T-cell (primary cell): ENCODE results near the gene LY6G6D. TPM values are rescaled to one million over a fixed set of nuclear protein-coding genes. Genes with fewer than 3 reads are reported as not detected.

Experiments used
- ATAC-seq, 4 experiments: fragments of 200-7000 bp in 3 of 4; fragments of 150-1000 bp in 1 of 4; cut with Tn5 transposase; replicated peaks in 1 of 4; 1 replicate in 3 of 4; 2 replicates in 1 of 4; pipeline ENCODE4 v1.10.0; 2021; ENCODE audit warnings: moderate library complexity in 3 of 4, mild to moderate bottlenecking in 2 of 4, moderate number of reproducible peaks in 1 of 4
- CTCF ChIA-PET, 2 donors: fragments of 300-600 bp; sonication (Branson Sonifier 250); formaldehyde crosslinking; loops; one replicate each; lab custom pipeline; 2022; ENCODE audit warnings: antibody characterized with exemption in 2 of 2; lab: Charles Lee
- POLR2A ChIA-PET, 2 donors: fragments of 300-600 bp; sonication (Branson Sonifier 250); formaldehyde crosslinking; loops; one replicate each; lab custom pipeline; 2022; ENCODE audit warnings: antibody characterized with exemption in 2 of 2; lab: Charles Lee
- DNase-seq, 35 experiments: peaks; one replicate each; pipeline versions ENCODE4 v3.0.0 to v3.0.0-alpha.2; 2013 to 2023
- H3K27ac ChIP-seq: one replicate; pipeline ENCODE4 v1.5.1; 2013; ENCODE audit warnings: low read length
- H3K27me3 ChIP-seq, 2 experiments: replicated peaks in 1 of 2; 1 replicate in 1 of 2; 2 replicates in 1 of 2; pipeline versions ENCODE4 v1.6.1 to v1.7.0; 2013; ENCODE audit warnings: low read length in 1 of 2, mixed read lengths in 1 of 2; ENCODE audit not compliant: control insufficient read depth in 2 of 2, insufficient read depth in 2 of 2; ENCODE audit errors: extremely low read depth in 1 of 2
- H3K36me3 ChIP-seq, 2 donors: 1 replicate in 1 of 2; 2 replicates in 1 of 2; pipeline versions ENCODE4 v1.6.1 to v1.7.0; 2013; ENCODE audit warnings: low read length in 1 of 2; ENCODE audit not compliant: control insufficient read depth in 2 of 2, insufficient read depth in 1 of 2; ENCODE audit errors: extremely low read depth in 1 of 2
- H3K4me1 ChIP-seq, 2 experiments: 1 replicate in 1 of 2; 2 replicates in 1 of 2; pipeline versions ENCODE4 v1.6.1 to v1.7.0; 2013; ENCODE audit warnings: low read length in 2 of 2, mixed read lengths in 1 of 2; ENCODE audit not compliant: insufficient read depth in 2 of 2, control insufficient read depth in 1 of 2; ENCODE audit errors: extremely low read depth in 1 of 2
- H3K4me3 ChIP-seq, 2 donors: 1 replicate in 1 of 2; 2 replicates in 1 of 2; pipeline versions ENCODE4 v1.5.1 to v1.7.0; 2013; ENCODE audit warnings: mild to moderate bottlenecking in 2 of 2, low read length in 1 of 2, moderate library complexity in 1 of 2; ENCODE audit not compliant: control insufficient read depth in 1 of 2; ENCODE audit errors: extremely low read depth in 1 of 2
- H3K9me3 ChIP-seq: 2 replicates; pipeline ENCODE4 v1.7.0; 2013
- H3K27ac Mint-ChIP-seq, 2 donors: one replicate each; pipeline ENCODE4 v1.8.0; 2020 to 2021; ENCODE audit warnings: mild to moderate bottlenecking in 2 of 2, mixed read lengths in 2 of 2
- H3K27me3 Mint-ChIP-seq, 2 donors: one replicate each; pipeline ENCODE4 v1.8.0; 2021 to 2022; ENCODE audit warnings: mixed read lengths in 2 of 2
- H3K36me3 Mint-ChIP-seq: one replicate; pipeline ENCODE4 v1.8.0; 2021; ENCODE audit warnings: mixed read lengths
- H3K4me1 Mint-ChIP-seq, 3 donors: one replicate each; pipeline ENCODE4 v1.8.0; 2020 to 2022; ENCODE audit warnings: mixed read lengths in 3 of 3, mild to moderate bottlenecking in 1 of 3
- H3K4me3 Mint-ChIP-seq, 3 donors: one replicate each; pipeline ENCODE4 v1.8.0; 2020 to 2022; ENCODE audit warnings: mild to moderate bottlenecking in 3 of 3, mixed read lengths in 3 of 3, moderate library complexity in 3 of 3
- H3K9me3 Mint-ChIP-seq, 3 donors: one replicate each; pipeline ENCODE4 v1.8.0; 2020 to 2022; ENCODE audit warnings: mixed read lengths in 3 of 3
- WGBS: methylation state at CpG from one replicate; pipeline ENCODE4 v1.1.5; 2013; ENCODE audit warnings: missing lambda C conversion rate; ENCODE audit not compliant: insufficient coverage; 5-methylcytosine and 5-hydroxymethylcytosine counted together
- total RNA-seq, 35 experiments: library from RNA in 6 of 35; stranded (reverse) in 6 of 35; fragments of 120-200 nt in 1 of 35; gene quantifications; one replicate each; pipeline versions ENCODE4 v1.2.1 to v1.2.4 and lab custom pipeline; 2013 to 2026

The LY6G6D gene
- total RNA-seq, 5 donors from 2014 or later (not counting 1 experiment from before 2014, with no cell fraction given), result not detected

DNA sequence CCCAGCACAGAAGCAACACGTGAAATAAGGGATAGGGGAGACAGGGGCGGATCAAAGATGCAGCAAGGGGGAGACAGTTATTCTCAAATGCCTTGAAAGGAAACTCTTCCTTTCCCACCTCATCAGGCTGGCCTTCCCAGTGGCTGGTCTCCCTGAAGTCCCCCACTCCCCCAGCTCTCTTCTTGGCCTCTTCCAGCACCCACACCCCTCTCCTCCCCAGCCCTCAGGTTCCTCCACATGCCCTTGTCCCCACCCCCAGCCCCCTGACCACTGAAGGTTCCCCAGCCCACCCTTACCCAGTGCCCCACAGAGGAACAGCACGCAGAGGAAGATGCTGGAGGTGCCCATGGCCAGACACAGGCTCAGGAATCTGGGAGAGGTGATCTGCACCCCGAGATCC, 1.7 kb upstream of the LY6G6D start:
- no CpG with 5 or more reads among the region's 4 CpGs for WGBS
- Mint-ChIP-seq H3K27me3 (no peaks in the 10 kb centered on the region), H3K36me3 (no peaks in the 10 kb centered on the region), H3K9me3 (no peaks in the 10 kb centered on the region), H3K4me1 (peaks cover 17 to 25% (median 24%) of the 10 kb centered on the region in 3 donors), H3K27ac (no peak overlapping the region), H3K4me3 (no peak overlapping the region)
- Histone ChIP-seq H3K4me1 (peaks cover 12 to 18% of the 10 kb centered on the region in 2 experiments), H3K9me3 (no peaks in the 10 kb centered on the region), H3K27ac (no peak overlapping the region), H3K36me3 (no peaks in the 10 kb centered on the region), H3K4me3 (no peak overlapping the region), H3K27me3 (peaks cover 0 to 20% of the 10 kb centered on the region in 2 experiments)
- ATAC-seq (no peak), DNase-seq (no peak)
- ChIA-PET POLR2A (no interaction called here), CTCF (no interaction called here)

DNA sequence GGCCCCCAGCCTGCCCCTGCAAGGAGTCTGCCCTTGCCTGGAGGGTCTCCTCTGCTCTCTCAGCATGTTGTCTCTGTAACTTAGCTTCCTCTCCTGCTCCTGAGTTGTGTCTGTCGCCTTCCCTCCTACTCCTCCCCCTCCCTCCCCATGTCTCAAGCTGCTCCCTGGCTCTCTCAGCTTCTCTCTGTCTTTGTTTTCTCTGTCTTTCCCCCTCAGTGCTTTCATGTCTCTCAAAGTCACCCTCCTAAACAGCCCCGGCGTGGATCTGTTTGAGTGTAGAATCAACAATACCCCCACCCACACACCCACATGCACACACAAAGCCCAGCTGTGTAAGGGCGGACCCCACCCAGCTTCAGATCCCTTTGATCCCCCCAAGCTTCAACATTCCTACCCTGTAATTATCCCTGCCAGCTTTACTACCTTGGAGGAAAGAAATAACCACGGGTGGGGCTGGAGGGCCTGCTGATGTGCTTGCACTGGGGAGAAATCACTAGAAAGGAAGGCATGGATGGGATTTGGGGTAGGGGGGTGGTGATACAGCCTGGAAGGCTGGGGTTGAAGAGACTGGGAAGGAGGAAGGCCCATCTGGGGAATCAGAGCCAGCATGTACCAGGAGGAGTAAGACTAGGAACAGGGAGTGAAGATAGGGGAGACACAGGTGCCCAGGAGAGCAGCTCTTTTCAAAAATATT, 1.0 kb upstream of the LY6G6D start:
- H3K4me1 Mint-ChIP-seq, result peaks cover 17 to 25% (median 24%) of the 10 kb centered on the region in 3 donors
- no peaks in the 10 kb centered on the region for H3K9me3 Mint-ChIP-seq
- DNase-seq (no peak), ATAC-seq (peak in 1 of 4 experiments; percentile 18)
- Histone ChIP-seq H3K27me3 (peaks cover 0 to 19% of the 10 kb centered on the region in 2 experiments), H3K4me3 (no peak overlapping the region), H3K9me3 (no peaks in the 10 kb centered on the region), H3K4me1 (peaks cover 12 to 18% of the 10 kb centered on the region in 2 experiments), H3K36me3 (no peaks in the 10 kb centered on the region), H3K27ac (no peak overlapping the region)
- CTCF ChIA-PET, result interaction anchor here in 1 of 2 donors (0.6 kb wide), 1 partner anchor 977 kb away, joined by 3 read pairs; no protein-coding TSS in a partner anchor
- POLR2A ChIA-PET, result interaction anchor here in 1 of 2 donors (0.6 kb wide), 1 partner anchor 14 kb away, joined by 3 read pairs; no protein-coding TSS in a partner anchor
- no peaks in the 10 kb centered on the region for H3K27me3 Mint-ChIP-seq
- H3K4me3 Mint-ChIP-seq, result no peak overlapping the region
- H3K27ac Mint-ChIP-seq, result no peak overlapping the region
- WGBS, result 57% methylated on average over 3 of the region's 5 CpGs
- H3K36me3 Mint-ChIP-seq, result no peaks in the 10 kb centered on the region

DNA sequence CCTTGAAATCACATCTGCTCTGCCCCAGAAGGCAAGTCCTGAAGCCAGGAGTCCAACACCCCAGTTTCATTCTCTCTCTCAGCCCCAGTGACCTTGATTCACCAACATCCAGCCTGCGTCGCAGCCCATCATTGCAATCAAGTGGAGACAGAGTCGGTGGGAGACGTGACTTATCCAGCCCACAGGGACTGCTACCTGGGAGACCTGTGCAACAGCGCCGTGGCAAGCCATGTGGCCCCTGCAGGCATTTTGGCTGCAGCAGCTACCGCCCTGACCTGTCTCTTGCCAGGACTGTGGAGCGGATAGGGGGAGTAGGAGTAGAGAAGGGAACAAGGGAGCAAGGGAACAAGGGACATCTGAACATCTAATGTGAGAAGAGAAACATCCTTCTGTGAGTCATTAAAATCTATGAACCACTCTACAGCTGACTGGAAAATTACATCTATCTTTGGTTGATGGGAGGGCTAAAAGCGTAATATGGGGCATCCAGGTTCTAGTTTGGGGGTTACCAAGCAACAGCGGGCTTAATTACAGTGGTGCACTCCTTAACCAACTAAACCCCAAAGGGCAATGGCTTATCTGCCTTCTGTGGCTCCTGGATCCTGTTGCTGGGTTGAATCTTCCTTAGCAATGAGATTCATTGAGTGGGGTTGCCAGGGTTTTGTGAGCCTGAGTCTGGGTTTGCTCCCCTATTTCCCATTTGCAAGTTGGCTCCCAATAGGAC, 2.5 kb downstream of the LY6G6D start:
- POLR2A ChIA-PET, result no interaction called here

DNA sequence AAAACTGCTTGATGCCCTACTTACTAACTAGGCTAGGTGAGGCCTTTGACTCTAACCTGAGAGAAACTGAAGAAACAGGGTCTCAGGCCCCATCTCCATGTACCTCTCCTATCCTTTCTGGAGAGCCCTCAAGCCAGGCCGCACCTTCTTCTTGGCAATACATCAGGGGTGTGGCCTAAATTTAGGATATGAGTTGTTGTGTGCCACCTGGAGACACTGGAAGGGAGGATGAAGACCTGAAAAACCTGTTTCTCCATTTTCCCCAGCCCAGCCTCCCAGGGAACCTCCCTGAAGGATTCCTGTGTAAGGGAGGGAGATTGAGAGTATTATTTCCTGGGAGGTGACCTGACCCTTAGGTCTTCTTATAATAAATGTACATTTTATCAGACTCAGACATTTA, 3.1 kb downstream of the LY6G6D start:
- POLR2A ChIA-PET, result no interaction called here
- Mint-ChIP-seq H3K36me3 (no peaks in the 10 kb centered on the region), H3K4me3 (no peak overlapping the region), H3K4me1 (peaks cover 3 to 12% (median 8%) of the 10 kb centered on the region in 3 donors), H3K27ac (no peak overlapping the region), H3K27me3 (no peaks in the 10 kb centered on the region), H3K9me3 (no peaks in the 10 kb centered on the region)
- Histone ChIP-seq H3K4me1 (peaks cover 9 to 10% of the 10 kb centered on the region in 2 experiments), H3K27me3 (peaks cover 0 to 4% of the 10 kb centered on the region in 2 experiments), H3K36me3 (no peaks in the 10 kb centered on the region), H3K4me3 (no peak overlapping the region), H3K9me3 (no peaks in the 10 kb centered on the region), H3K27ac (no peak overlapping the region)
- WGBS, result no CpG with 5 or more reads among the region's 1 CpG
- CTCF ChIA-PET, result no interaction called here
- no peak for ATAC-seq
- no peak for DNase-seq

More for the DNA sequence above, 2.5 kb downstream of the LY6G6D start:
- H3K9me3 ChIP-seq, result no peaks in the 10 kb centered on the region
- H3K4me3 Mint-ChIP-seq, result no peak overlapping the region
- H3K4me3 ChIP-seq, result no peak overlapping the region
- H3K36me3 Mint-ChIP-seq, result no peaks in the 10 kb centered on the region
- CTCF ChIA-PET, result no interaction called here
- peaks cover 7 to 12% of the 10 kb centered on the region in 2 experiments for H3K4me1 ChIP-seq
- H3K4me1 Mint-ChIP-seq, result peaks cover 2 to 7% (median 7%) of the 10 kb centered on the region in 3 donors
- ATAC-seq, result no peak
- no peak for DNase-seq
- no peaks in the 10 kb centered on the region for H3K36me3 ChIP-seq
- no peak overlapping the region for H3K27ac ChIP-seq
- no peaks in the 10 kb centered on the region for H3K9me3 Mint-ChIP-seq
- peaks cover 0 to 6% of the 10 kb centered on the region in 2 experiments for H3K27me3 ChIP-seq
- no peaks in the 10 kb centered on the region for H3K27me3 Mint-ChIP-seq
- 92% methylated on average over 7 of the region's 10 CpGs for WGBS
- H3K27ac Mint-ChIP-seq, result no peak overlapping the region

DNA sequence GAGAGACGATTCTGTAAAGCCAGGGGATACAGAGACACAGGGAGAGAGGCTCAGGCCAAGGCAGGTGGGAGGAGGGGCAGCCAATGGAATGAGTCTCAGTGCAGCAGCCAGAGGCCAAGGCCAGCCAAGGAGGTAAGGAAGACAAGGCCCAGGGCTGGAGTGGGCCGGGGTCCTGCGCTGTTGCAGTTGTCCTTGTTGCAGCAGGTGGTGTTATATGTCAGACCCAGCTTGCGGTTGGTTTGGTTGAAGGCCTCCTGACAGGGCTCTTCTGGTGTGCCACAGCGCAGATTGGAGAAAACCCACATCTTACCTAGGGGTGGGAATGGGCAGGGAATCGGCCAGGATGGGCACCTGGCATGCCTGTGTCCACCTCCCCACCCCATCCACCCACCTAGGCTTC, 3.9 kb downstream of the LY6G6D start:
- Mint-ChIP-seq H3K9me3 (no peaks in the 10 kb centered on the region), H3K27ac (no peak overlapping the region), H3K36me3 (no peaks in the 10 kb centered on the region), H3K4me3 (no peak overlapping the region), H3K27me3 (no peaks in the 10 kb centered on the region), H3K4me1 (peaks cover 6 to 12% (median 8%) of the 10 kb centered on the region in 3 donors)
- no peak for DNase-seq
- no peaks in the 10 kb centered on the region for H3K9me3 ChIP-seq
- no peaks in the 10 kb centered on the region for H3K36me3 ChIP-seq
- H3K4me3 ChIP-seq, result no peak overlapping the region
- H3K27ac ChIP-seq, result no peak overlapping the region
- peaks cover 0 to 2% of the 10 kb centered on the region in 2 experiments for H3K27me3 ChIP-seq
- ChIA-PET CTCF (interaction anchor here (0.5 to 0.6 kb wide), 3 partner anchors 16 to 85 kb away, joined by 3 to 7 read pairs (median 3); no protein-coding TSS in a partner anchor), POLR2A (no interaction called here)
- WGBS, result 68% methylated on average over 4 of the region's 6 CpGs
- ATAC-seq, result no peak
- H3K4me1 ChIP-seq, result peaks cover 4 to 12% of the 10 kb centered on the region in 2 experiments

DNA sequence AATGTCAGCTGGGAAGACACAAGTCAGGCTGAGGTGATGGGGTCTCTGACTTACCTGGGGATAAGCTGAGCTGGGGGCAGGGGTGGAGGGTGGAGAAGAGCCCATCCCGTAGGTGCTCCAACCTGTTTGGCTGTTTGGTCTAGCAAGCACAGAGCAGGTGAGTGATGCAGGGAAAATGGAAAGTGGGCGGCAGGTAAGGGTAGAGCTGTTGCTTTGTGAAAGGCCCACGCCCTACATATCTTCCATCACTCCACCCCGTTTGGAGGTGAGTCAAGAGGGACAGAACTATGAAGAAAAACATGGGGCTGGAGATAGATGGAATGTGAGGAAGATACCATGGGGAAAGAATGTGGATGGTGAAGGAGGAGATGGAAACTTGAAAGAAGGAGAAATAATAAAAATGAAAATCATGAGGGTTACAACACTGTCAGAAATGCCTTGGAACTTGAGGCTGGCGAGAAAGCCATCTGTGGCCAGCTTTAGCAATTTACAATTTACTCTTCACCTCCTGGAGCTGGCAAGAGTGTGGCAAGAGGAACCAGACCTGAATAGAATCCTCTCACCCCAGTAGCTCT, 5.1 kb downstream of the LY6G6D start:
- DNase-seq, result no peak
- Histone ChIP-seq H3K4me3 (no peak overlapping the region), H3K4me1 (peaks cover 0 to 8% of the 10 kb centered on the region in 2 experiments), H3K9me3 (no peaks in the 10 kb centered on the region), H3K36me3 (no peaks in the 10 kb centered on the region), H3K27me3 (peaks cover 0 to under 1% of the 10 kb centered on the region in 2 experiments), H3K27ac (no peak overlapping the region)
- no peak for ATAC-seq
- no peak overlapping the region for H3K27ac Mint-ChIP-seq
- H3K27me3 Mint-ChIP-seq, result no peaks in the 10 kb centered on the region
- peaks cover 7 to 8% (median 8%) of the 10 kb centered on the region in 3 donors for H3K4me1 Mint-ChIP-seq
- 84% methylated on average over 3 of the region's 5 CpGs for WGBS
- no peaks in the 10 kb centered on the region for H3K36me3 Mint-ChIP-seq
- POLR2A ChIA-PET, result no interaction called here
- no peak overlapping the region for H3K4me3 Mint-ChIP-seq
- CTCF ChIA-PET, result no interaction called here
- H3K9me3 Mint-ChIP-seq, result no peaks in the 10 kb centered on the region
